HepG2 (cell line): ENCODE results near the gene NPAS2. TPM values are rescaled to one million over a fixed set of nuclear protein-coding genes. Genes with fewer than 3 reads are reported as not detected.

Source experiments
- ETV5 ChIP-seq: IDR thresholded peaks from 2 replicates; pipeline ENCODE4 v1.6.1; 2018; ENCODE audit warnings: missing biosample characterization, missing genetic modification reagents, inconsistent platforms, borderline replicate concordance
- FIP1L1 ChIP-seq: fragments of 200-400 bp; formaldehyde crosslinking; IDR thresholded peaks from 2 replicates; pipeline ENCODE4 v1.6.1; 2018; ENCODE audit warnings: low read depth, mild to moderate bottlenecking, low read length, moderate library complexity, borderline replicate concordance; ENCODE audit not compliant: insufficient read depth
- FOXK1 ChIP-seq: sonication (generic); formaldehyde crosslinking; IDR thresholded peaks from 2 replicates; pipeline ENCODE4 v1.4.0; 2020; ENCODE audit warnings: low read depth, missing genetic modification reagents, borderline replicate concordance
- KDM1A ChIP-seq: IDR thresholded peaks from 2 replicates; pipeline ENCODE4 v1.6.1; 2016; ENCODE audit warnings: missing compliant biosample characterization
- MAX ChIP-seq: IDR thresholded peaks from 2 replicates; pipeline ENCODE4 v1.6.1; 2012; ENCODE audit warnings: inconsistent platforms
- MIXL1 ChIP-seq: IDR thresholded peaks from 2 replicates; pipeline ENCODE4 v1.6.1; 2016
- MYPOP ChIP-seq: sonication (generic); formaldehyde crosslinking; IDR thresholded peaks from 2 replicates; pipeline ENCODE4 v1.8.1; 2023; ENCODE audit warnings: mild to moderate bottlenecking, moderate library complexity, missing genetic modification reagents
- PAXIP1 ChIP-seq: sonication (generic); formaldehyde crosslinking; conservative IDR thresholded peaks from 2 replicates; pipeline ENCODE4 v1.4.0; 2020; ENCODE audit warnings: mild to moderate bottlenecking, missing genetic modification reagents, moderate library complexity
- PRDM10 ChIP-seq: sonication (generic); formaldehyde crosslinking; IDR thresholded peaks from 2 replicates; pipeline ENCODE4 v1.4.0; 2020; ENCODE audit warnings: low read depth, missing genetic modification reagents
- RARA ChIP-seq: IDR thresholded peaks from 2 replicates; pipeline ENCODE4 v1.6.1; 2016; ENCODE audit warnings: missing genetic modification reagents, missing compliant biosample characterization
- RCOR2 ChIP-seq: IDR thresholded peaks from 2 replicates; pipeline ENCODE4 v1.6.1; 2016; ENCODE audit warnings: missing biosample characterization, missing genetic modification reagents
- RXRB ChIP-seq: IDR thresholded peaks from 2 replicates; pipeline ENCODE4 v1.6.1; 2016; ENCODE audit warnings: borderline replicate concordance, missing genetic modification reagents, missing compliant biosample characterization
- SMAD3 ChIP-seq: sonication (generic); formaldehyde crosslinking; IDR thresholded peaks from 2 replicates; pipeline ENCODE4 v1.4.0; 2020; ENCODE audit warnings: missing genetic modification reagents
- SMAD9 ChIP-seq: sonication (generic); formaldehyde crosslinking; IDR thresholded peaks from 2 replicates; pipeline ENCODE4 v1.5.1; 2020; ENCODE audit warnings: mild to moderate bottlenecking, missing genetic modification reagents
- SOX13 ChIP-seq, 3 experiments: fragments of 450-650 bp in 1 of 3; sonication (generic) in 1 of 3; formaldehyde crosslinking in 1 of 3; IDR thresholded peaks in 2 of 3; conservative IDR thresholded peaks in 1 of 3; 2 replicates each; pipeline versions ENCODE4 v1.5.0 to v1.6.1; 2016 to 2020; ENCODE audit warnings: antibody characterized with exemption in 1 of 3, mild to moderate bottlenecking in 1 of 3, missing compliant biosample characterization in 1 of 3, missing genetic modification reagents in 1 of 3, moderate library complexity in 1 of 3
- SOX6 ChIP-seq, 2 experiments: fragments of 450-650 bp in 1 of 2; sonication (generic) in 1 of 2; formaldehyde crosslinking in 1 of 2; IDR thresholded peaks; 2 replicates each; pipeline versions ENCODE4 v1.4.0 to v1.6.1; 2017 to 2020; ENCODE audit warnings: antibody characterized with exemption in 1 of 2, mild to moderate bottlenecking in 1 of 2, missing genetic modification reagents in 1 of 2
- ZMYM4 ChIP-seq: sonication (generic); formaldehyde crosslinking; IDR thresholded peaks from 2 replicates; pipeline ENCODE4 v1.8.1; 2023; ENCODE audit warnings: mild to moderate bottlenecking, missing genetic modification reagents
- ZNF263 ChIP-seq: sonication (generic); formaldehyde crosslinking; IDR thresholded peaks from 2 replicates; pipeline ENCODE4 v1.4.0; 2020; ENCODE audit warnings: missing genetic modification reagents
- ZNF329 ChIP-seq: sonication (generic); formaldehyde crosslinking; IDR thresholded peaks from 2 replicates; pipeline ENCODE4 v1.9.0; 2021; ENCODE audit warnings: low read depth, mild to moderate bottlenecking, missing genetic modification reagents
- ZNF343 ChIP-seq: sonication (generic); formaldehyde crosslinking; IDR thresholded peaks from 2 replicates; pipeline ENCODE4 v1.4.0; 2020; ENCODE audit warnings: mild to moderate bottlenecking, missing genetic modification reagents
- ZNF792 ChIP-seq: IDR thresholded peaks from 2 replicates; pipeline ENCODE4 v1.6.1; 2016
- ZSCAN9 ChIP-seq: IDR thresholded peaks from 2 replicates; pipeline ENCODE4 v1.6.1; 2016; ENCODE audit warnings: borderline replicate concordance
- polyA plus RNA-seq, 8 experiments: library from polyadenylated mRNA; depleted of rRNA in 3 of 8; stranded (reverse) in 7 of 8; unstranded in 1 of 8; fragments of >200 nt; fragmentation: Illumina TruSeq in 4 of 8; extraction: Trizol in 4 of 8; gene quantifications; 2 replicates each; pipeline versions ENCODE4 v1.2.1 to v1.2.3, GENCODE V29; 2011 to 2016; ENCODE audit warnings: low read depth in 4 of 8, missing spikeins in 1 of 8, mixed read lengths in 1 of 8; ENCODE audit not compliant: insufficient read depth in 1 of 8
- total RNA-seq, 5 experiments: library from RNA; depleted of rRNA; stranded (reverse); fragments of >200 nt; fragmentation: Illumina TruSeq; extraction: Trizol; gene quantifications; 2 replicates each; pipeline ENCODE4 v1.2.3, GENCODE V29; 2016; ENCODE audit warnings: low read depth in 1 of 5

Gene NPAS2
- total and polyA plus RNA-seq, 2 of the 13 experiments (the other 11 are each of a cell fraction or from before 2014, with no cell fraction given), result 14.8 to 37.5 TPM

- TF ChIP-seq FOXK1 (peak; percentile 41; the same call in 1 of the 2 replicates), RARA (CRISPR knock-in tag) (peak; percentile 78), RXRB (peak; percentile 78), SOX6 (IDR thresholded peaks at IDR 0.05) (no peak), SOX6 (CRISPR knock-in tag; IDR thresholded peaks at IDR 0.05) (peak; percentile 62), ETV5 (CRISPR knock-in tag) (peak; percentile 58; the same call in 1 of the 2 replicates), PAXIP1 (peak; percentile 79), RCOR2 (CRISPR knock-in tag) (peak; percentile 50), ZSCAN9 (0 out of 2 replicates have a peak, but pooled peaks have one; percentile 25), PRDM10 (CRISPR knock-in tag) (0 out of 2 replicates have a peak, but pooled peaks have one; percentile 22), MIXL1 (CRISPR knock-in tag) (peak; percentile 76; the same call in 1 of the 2 replicates), KDM1A (CRISPR knock-in tag) (0 out of 2 replicates have a peak, but pooled peaks have one; percentile 25), SOX13 (IDR thresholded peaks at IDR 0.05) (no peak), SOX13 (CRISPR knock-in tag; conservative IDR thresholded peaks at IDR 0.05 in 1 of 2, IDR thresholded peaks at IDR 0.05 in 1 of 2) (peak in 1 of 2 experiments; percentile 57; a peak in 1 of 4 replicates), FIP1L1 (no peak), ZNF343 (CRISPR knock-in tag) (no peak), SMAD9 (CRISPR knock-in tag) (no peak), ZNF329 (CRISPR knock-in tag) (peak; percentile 85; the same call in 1 of the 2 replicates), ZMYM4 (CRISPR knock-in tag) (peak; percentile 61), SMAD3 (peak; percentile 59; the same call in 1 of the 2 replicates), ZNF792 (CRISPR knock-in tag) (0 out of 2 replicates have a peak, but pooled peaks have one; percentile 59), ZNF263 (CRISPR knock-in tag) (peak; percentile 4; the same call in 1 of the 2 replicates), MYPOP (CRISPR knock-in tag) (peak; percentile 53; the same call in 1 of the 2 replicates), MAX (0 out of 2 replicates have a peak, but pooled peaks have one; percentile 14)
Measured at GRCh38 chr2:100814453-100814852, 5.5 kb upstream of the NPAS2 start (continued).
